Skeletal muscle cell (primary cell): ENCODE measurements around the gene SSH2.

Experiments
- DNase-seq: peaks from one replicate; pipeline ENCODE4 v3.0.0-alpha.2; 2010; ENCODE audit warnings: low read depth
- H3K4me3 ChIP-seq: 2 replicates; pipeline ENCODE4 v1.5.1; 2011; ENCODE audit warnings: low read depth, mild to moderate bottlenecking, control low read depth, low read length, moderate library complexity

Gene SSH2

GRCh38 chr17:29620779-29621500 is 309.1 kb downstream of the SSH2 start:
- DNase-seq = no peak
- H3K4me3 ChIP-seq = no peak overlapping the region

GRCh38 chr17:29620271-29620670 is 309.8 kb downstream of the SSH2 start:
- no peak overlapping the region for H3K4me3 ChIP-seq
- no peak for DNase-seq

GRCh38 chr17:29619251-29619650 is 310.8 kb downstream of the SSH2 start:
- no peak overlapping the region for H3K4me3 ChIP-seq
- no peak for DNase-seq

GRCh38 chr17:29618272-29619065 is 311.6 kb downstream of the SSH2 start:
- no peak overlapping the region for H3K4me3 ChIP-seq
- no peak for DNase-seq

GRCh38 chr17:29617481-29618271 is 312.4 kb downstream of the SSH2 start:
- H3K4me3 ChIP-seq = peak overlapping the region; percentile 21
- DNase-seq = no peak

- DNase-seq = no peak
- H3K4me3 ChIP-seq = peak overlapping the region; percentile 5
Measured at GRCh38 chr17:29617125-29617480, 312.9 kb downstream of the SSH2 start.

- H3K4me3 ChIP-seq = peak overlapping the region; percentile 40
Measured at GRCh38 chr17:29616300-29617048, 313.6 kb downstream of the SSH2 start.

GRCh38 chr17:29615492-29616299 is 314.3 kb downstream of the SSH2 start:
- H3K4me3 ChIP-seq = peak overlapping the region; percentile 40
- DNase-seq = peak; percentile 41

More at GRCh38 chr17:29616300-29617048, 313.6 kb downstream of the SSH2 start:
- no peak for DNase-seq

GRCh38 chr17:29615048-29615385 is 315.0 kb downstream of the SSH2 start:
- H3K4me3 ChIP-seq = peak overlapping the region; percentile 40
- no peak for DNase-seq

- no peak for DNase-seq
- no peak overlapping the region for H3K4me3 ChIP-seq
Measured at GRCh38 chr17:29614349-29615047, 315.5 kb downstream of the SSH2 start.

- no peak for DNase-seq
- peak overlapping the region; percentile 27 for H3K4me3 ChIP-seq
Measured at GRCh38 chr17:29613856-29614255, 316.2 kb downstream of the SSH2 start.

- peak overlapping the region; percentile 27 for H3K4me3 ChIP-seq
- DNase-seq = peak; percentile 56
Measured at GRCh38 chr17:29613352-29613837, 316.6 kb downstream of the SSH2 start.

GRCh38 chr17:29612404-29613280 is 317.4 kb downstream of the SSH2 start:
- no peak for DNase-seq
- no peak overlapping the region for H3K4me3 ChIP-seq

GRCh38 chr17:29612094-29612403 is 318.0 kb downstream of the SSH2 start:
- H3K4me3 ChIP-seq = no peak overlapping the region
- no peak for DNase-seq

GRCh38 chr17:29611351-29612093 is 318.5 kb downstream of the SSH2 start:
- no peak for DNase-seq
- no peak overlapping the region for H3K4me3 ChIP-seq

- H3K4me3 ChIP-seq = no peak overlapping the region
- no peak for DNase-seq
Measured at GRCh38 chr17:29610395-29610794, 319.6 kb downstream of the SSH2 start.

GRCh38 chr17:29608986-29609385 is 321.0 kb downstream of the SSH2 start:
- no peak for DNase-seq
- H3K4me3 ChIP-seq = no peak overlapping the region
